Measurements from ENCODE around the gene RAI14. TPM values are rescaled to one million over a fixed set of nuclear protein-coding genes. Genes with fewer than 3 reads are reported as not detected.

Gene RAI14
- total RNA-seq, 1 donor from 2014 or later: 127 TPM

DNA sequence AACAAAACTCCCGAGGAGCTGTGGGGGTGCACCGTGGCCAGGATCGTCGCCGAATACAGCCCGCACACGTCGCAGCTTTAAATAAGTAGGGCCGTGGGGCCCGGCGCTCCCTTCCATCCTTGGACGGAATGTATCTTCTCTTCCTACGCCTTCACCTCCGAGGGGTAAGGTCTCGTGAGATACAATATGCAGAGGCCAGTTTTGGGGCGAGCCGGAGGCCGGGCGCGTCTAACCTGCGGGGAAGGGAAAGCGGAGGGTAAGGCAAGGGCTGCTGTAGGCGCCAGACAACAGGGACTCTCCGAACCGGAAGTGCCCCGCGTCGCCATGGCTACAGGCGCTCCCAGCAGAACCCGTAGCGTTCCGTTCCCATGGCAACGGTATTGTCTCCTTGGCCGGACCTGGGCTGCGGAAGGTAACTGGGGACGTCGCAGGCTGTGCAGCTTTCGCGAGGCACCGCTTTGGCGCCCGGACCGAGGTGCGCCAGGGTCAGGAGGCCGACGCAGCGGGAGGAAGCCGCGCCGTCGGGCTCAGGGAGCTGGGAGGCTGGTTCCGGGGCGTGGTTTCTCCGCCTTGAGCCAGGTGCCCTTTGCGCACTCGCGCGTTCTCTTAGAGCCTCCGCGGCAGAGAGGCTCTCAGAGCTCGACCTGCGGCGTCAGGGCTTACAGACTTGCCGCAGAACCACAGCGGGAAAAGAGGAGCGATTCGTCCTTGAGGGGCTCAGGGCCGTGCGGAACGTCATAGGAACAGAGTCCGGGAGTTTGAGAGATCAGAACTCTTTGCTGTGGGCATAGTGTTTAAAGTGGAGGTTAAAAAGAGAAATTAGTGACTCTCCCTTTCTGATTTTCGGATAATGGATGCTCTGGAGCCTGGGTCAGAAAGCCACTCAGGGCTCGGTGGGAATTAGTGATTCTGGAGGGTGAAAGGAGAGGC, 182.9 kb downstream of the RAI14 start, which contains the start of gene TTC23L:
Gene TTC23L, plus strand, starts transcription at position 380 of the 930 bp plus-strand sequence. CDS start 1,508 bp downstream, outside the sequence.
- peaks cover 5% of the 10 kb centered on the region for H3K36me3 Mint-ChIP-seq (ENCODE audit: low read depth, unreplicated experiment)
- peaks cover 5% of the 10 kb centered on the region for H3K4me1 Mint-ChIP-seq (ENCODE audit: unreplicated experiment)
- no peaks in the 10 kb centered on the region for H3K9me3 Mint-ChIP-seq (ENCODE audit: unreplicated experiment)
- peaks cover 3% of the 10 kb centered on the region for H3K27me3 Mint-ChIP-seq (ENCODE audit: unreplicated experiment)
- peak within 1 kb of the TSS; percentile 90 for H3K4me3 Mint-ChIP-seq (ENCODE audit: unreplicated experiment)
- H3K27ac Mint-ChIP-seq (ENCODE audit: unreplicated experiment): peak within 1 kb of the TSS; percentile 79
- TF ChIP-seq, protein P1, sequence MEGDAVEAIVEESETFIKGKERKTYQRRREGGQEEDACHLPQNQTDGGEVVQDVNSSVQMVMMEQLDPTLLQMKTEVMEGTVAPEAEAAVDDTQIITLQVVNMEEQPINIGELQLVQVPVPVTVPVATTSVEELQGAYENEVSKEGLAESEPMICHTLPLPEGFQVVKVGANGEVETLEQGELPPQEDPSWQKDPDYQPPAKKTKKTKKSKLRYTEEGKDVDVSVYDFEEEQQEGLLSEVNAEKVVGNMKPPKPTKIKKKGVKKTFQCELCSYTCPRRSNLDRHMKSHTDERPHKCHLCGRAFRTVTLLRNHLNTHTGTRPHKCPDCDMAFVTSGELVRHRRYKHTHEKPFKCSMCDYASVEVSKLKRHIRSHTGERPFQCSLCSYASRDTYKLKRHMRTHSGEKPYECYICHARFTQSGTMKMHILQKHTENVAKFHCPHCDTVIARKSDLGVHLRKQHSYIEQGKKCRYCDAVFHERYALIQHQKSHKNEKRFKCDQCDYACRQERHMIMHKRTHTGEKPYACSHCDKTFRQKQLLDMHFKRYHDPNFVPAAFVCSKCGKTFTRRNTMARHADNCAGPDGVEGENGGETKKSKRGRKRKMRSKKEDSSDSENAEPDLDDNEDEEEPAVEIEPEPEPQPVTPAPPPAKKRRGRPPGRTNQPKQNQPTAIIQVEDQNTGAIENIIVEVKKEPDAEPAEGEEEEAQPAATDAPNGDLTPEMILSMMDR (IDR thresholded peaks at IDR 0.05; ENCODE audit: unreplicated experiment): no peak
- DNase-seq (ENCODE audit: low spot score): peak; percentile 90

DNA sequence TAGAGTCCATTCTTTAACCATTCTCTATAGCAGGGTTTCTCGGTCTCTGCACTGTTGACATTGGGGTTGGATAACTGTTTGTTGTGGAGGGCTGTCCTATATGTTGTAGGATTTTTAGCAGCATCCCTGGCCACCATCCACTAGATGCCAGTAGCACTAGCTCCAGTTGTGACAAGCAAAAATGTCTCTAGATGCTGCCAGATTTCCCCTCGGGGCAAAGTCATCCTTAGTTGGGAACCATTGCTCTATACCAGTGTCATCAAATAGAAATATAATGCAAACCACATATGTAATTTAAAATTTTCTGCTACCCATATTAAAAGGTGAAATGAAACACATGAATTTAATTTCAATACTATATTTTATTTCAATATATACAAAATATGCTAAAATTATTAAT, 185.7 kb downstream of the RAI14 start:
- H3K9me3 Mint-ChIP-seq (ENCODE audit: unreplicated experiment): no peaks in the 10 kb centered on the region

DNA sequence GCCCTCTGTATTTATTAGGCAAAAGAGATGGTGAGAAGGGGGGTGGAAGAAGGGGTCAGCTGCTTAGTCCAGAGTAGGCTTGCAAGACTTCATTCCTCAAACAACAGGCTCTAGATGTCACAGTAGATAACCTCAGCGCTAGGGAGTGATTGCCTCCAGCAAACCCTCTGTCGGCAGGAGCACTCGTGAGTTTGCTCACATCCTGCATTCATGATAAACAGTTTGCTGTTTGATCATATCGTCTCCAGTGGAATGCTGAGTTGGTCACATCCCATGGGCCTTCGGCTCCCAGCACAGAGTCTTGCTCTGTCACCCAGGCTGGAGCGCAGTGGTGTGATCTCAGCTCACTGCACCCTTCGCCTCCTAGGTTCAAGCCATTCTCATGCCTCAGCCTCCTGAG, 186.4 kb downstream of the RAI14 start:
- DNase-seq (ENCODE audit: low spot score): no peak
- peaks cover 5% of the 10 kb centered on the region for H3K4me1 Mint-ChIP-seq (ENCODE audit: unreplicated experiment)
- TF ChIP-seq, protein P1 (IDR thresholded peaks at IDR 0.05; ENCODE audit: unreplicated experiment): no peak

More for the DNA sequence above, 185.7 kb downstream of the RAI14 start:
- no peak for DNase-seq (ENCODE audit: low spot score)
- Mint-ChIP-seq H3K4me1 (ENCODE audit: unreplicated experiment) (peaks cover 5% of the 10 kb centered on the region), H3K4me3 (ENCODE audit: unreplicated experiment) (no peak overlapping the region), H3K36me3 (ENCODE audit: low read depth, unreplicated experiment) (no peaks in the 10 kb centered on the region), H3K27ac (ENCODE audit: unreplicated experiment) (no peak overlapping the region), H3K27me3 (ENCODE audit: unreplicated experiment) (peaks cover 3% of the 10 kb centered on the region)
- TF ChIP-seq, protein P1 (IDR thresholded peaks at IDR 0.05; ENCODE audit: unreplicated experiment): no peak

DNA sequence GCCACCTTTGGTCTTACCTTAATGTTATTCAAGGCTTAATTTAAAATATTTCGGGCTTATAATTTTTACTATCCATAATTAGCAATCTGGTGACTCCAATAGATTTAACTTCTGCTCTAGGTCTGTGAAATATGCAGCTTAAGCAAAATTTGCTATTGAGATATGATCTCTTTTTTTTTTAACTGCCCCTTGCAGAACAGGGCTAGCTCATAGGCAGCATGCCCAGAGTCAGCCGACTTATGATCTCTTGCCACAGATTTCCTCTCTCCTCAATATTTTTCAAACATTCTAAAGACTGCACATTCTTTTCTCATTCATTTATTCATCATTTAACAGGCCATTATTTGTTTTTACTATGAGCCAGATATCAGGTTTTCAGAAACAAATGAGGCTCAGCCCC, 187.4 kb downstream of the RAI14 start:
- H3K4me3 Mint-ChIP-seq (ENCODE audit: unreplicated experiment): no peak overlapping the region
- TF ChIP-seq, protein P1 (IDR thresholded peaks at IDR 0.05; ENCODE audit: unreplicated experiment): no peak
- H3K9me3 Mint-ChIP-seq (ENCODE audit: unreplicated experiment): no peaks in the 10 kb centered on the region
- peaks cover 5% of the 10 kb centered on the region for H3K4me1 Mint-ChIP-seq (ENCODE audit: unreplicated experiment)
- DNase-seq (ENCODE audit: low spot score): no peak
- no peaks in the 10 kb centered on the region for H3K36me3 Mint-ChIP-seq (ENCODE audit: low read depth, unreplicated experiment)
- no peak overlapping the region for H3K27ac Mint-ChIP-seq (ENCODE audit: unreplicated experiment)
- H3K27me3 Mint-ChIP-seq (ENCODE audit: unreplicated experiment): no peaks in the 10 kb centered on the region

More for the DNA sequence above, 186.4 kb downstream of the RAI14 start:
- H3K27ac Mint-ChIP-seq (ENCODE audit: unreplicated experiment): no peak overlapping the region
- no peak overlapping the region for H3K4me3 Mint-ChIP-seq (ENCODE audit: unreplicated experiment)
- H3K36me3 Mint-ChIP-seq (ENCODE audit: low read depth, unreplicated experiment): no peaks in the 10 kb centered on the region
- H3K27me3 Mint-ChIP-seq (ENCODE audit: unreplicated experiment): peaks cover 3% of the 10 kb centered on the region
- no peaks in the 10 kb centered on the region for H3K9me3 Mint-ChIP-seq (ENCODE audit: unreplicated experiment)

DNA sequence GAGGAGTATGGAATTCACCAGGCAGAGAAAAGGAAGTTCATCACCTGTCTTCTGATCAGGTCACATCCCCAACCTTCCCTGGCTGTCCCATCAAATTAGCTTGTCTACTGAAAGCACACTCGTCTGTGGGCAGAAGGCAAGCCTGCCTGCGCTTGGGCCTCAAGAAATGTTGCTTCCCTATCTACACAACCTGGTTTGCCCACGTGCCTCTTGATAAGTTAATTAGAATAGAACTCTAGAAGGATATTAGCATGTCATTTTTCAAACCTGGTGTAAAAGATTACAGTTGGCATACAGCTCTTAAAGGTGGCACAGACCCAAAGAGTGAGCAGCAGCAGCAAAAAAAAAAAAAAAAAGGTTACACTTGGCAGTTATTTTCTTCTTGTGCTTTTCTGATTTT, 188.0 kb downstream of the RAI14 start:
- DNase-seq (ENCODE audit: low spot score): no peak
- Mint-ChIP-seq H3K36me3 (ENCODE audit: low read depth, unreplicated experiment) (no peaks in the 10 kb centered on the region), H3K4me3 (ENCODE audit: unreplicated experiment) (no peak overlapping the region), H3K9me3 (ENCODE audit: unreplicated experiment) (no peaks in the 10 kb centered on the region), H3K27ac (ENCODE audit: unreplicated experiment) (no peak overlapping the region), H3K27me3 (ENCODE audit: unreplicated experiment) (no peaks in the 10 kb centered on the region), H3K4me1 (ENCODE audit: unreplicated experiment) (peaks cover 5% of the 10 kb centered on the region)
- TF ChIP-seq, protein P1 (IDR thresholded peaks at IDR 0.05; ENCODE audit: unreplicated experiment): no peak
